IPS-18c (cell line): Measurements from ENCODE around the gene CES3.
"Not testable (repeated sequence)": the region's sequence is repeated elsewhere in the genome, so short reads cannot be mapped to it uniquely, and the experiment has no call there.

ENCODE experiments used
- H3K4me3 ChIP-seq: 2 replicates; pipeline ENCODE4 v1.7.0; 2013; ENCODE audit warnings: low read depth, mild to moderate bottlenecking, low read length, moderate library complexity; ENCODE audit not compliant: insufficient read depth
- H3K9me3 ChIP-seq: one replicate; pipeline ENCODE4 v1.6.1; 2013; ENCODE audit warnings: mild to moderate bottlenecking, low read length, moderate library complexity; ENCODE audit not compliant: control insufficient read depth, insufficient read depth

The CES3 gene

GRCh38 chr16:66924527-66925321 is 36.3 kb upstream of the CES3 start:
- Histone ChIP-seq H3K9me3 (no peaks in the 10 kb centered on the region), H3K4me3 (peak overlapping the region; percentile 61)

- Histone ChIP-seq H3K9me3 (no peaks in the 10 kb centered on the region), H3K4me3 (peak within 1 kb of the TSS; percentile 61)
These were observed 35.7 kb upstream of the CES3 start, which contains the start of gene RRAD for GRCh38 chr16:66925322-66925840. Gene RRAD (minus strand): TSS chr16:66925535. CDS start chr16:66925179, 356 bp downstream.

GRCh38 chr16:66926171-66926947 is 34.7 kb upstream of the CES3 start:
- no peak overlapping the region for H3K4me3 ChIP-seq
- H3K9me3 ChIP-seq = no peaks in the 10 kb centered on the region

- no peaks in the 10 kb centered on the region for H3K9me3 ChIP-seq
- H3K4me3 ChIP-seq = no peak overlapping the region
These were observed 34.1 kb upstream of the CES3 start for GRCh38 chr16:66926961-66927436.

GRCh38 chr16:66927918-66928649 is 33.0 kb upstream of the CES3 start:
- Histone ChIP-seq H3K4me3 (no peak overlapping the region), H3K9me3 (no peaks in the 10 kb centered on the region)

GRCh38 chr16:66928702-66929388 is 32.2 kb upstream of the CES3 start:
- H3K9me3 ChIP-seq = no peaks in the 10 kb centered on the region

GRCh38 chr16:66930189-66930588 is 30.9 kb upstream of the CES3 start:
- no peak overlapping the region for H3K4me3 ChIP-seq
- H3K9me3 ChIP-seq = no peaks in the 10 kb centered on the region

More at GRCh38 chr16:66928702-66929388, 32.2 kb upstream of the CES3 start:
- no peak overlapping the region for H3K4me3 ChIP-seq

- H3K4me3 ChIP-seq = no peak overlapping the region
- H3K9me3 ChIP-seq = no peaks in the 10 kb centered on the region
These were observed 29.4 kb upstream of the CES3 start for GRCh38 chr16:66931665-66932064.

GRCh38 chr16:66932076-66932475 is 29.0 kb upstream of the CES3 start:
- H3K4me3 ChIP-seq = no peak overlapping the region
- no peaks in the 10 kb centered on the region for H3K9me3 ChIP-seq

- peak overlapping the region; percentile 89 for H3K4me3 ChIP-seq
These were observed 27.3 kb upstream of the CES3 start for GRCh38 chr16:66933776-66934137.

GRCh38 chr16:66934138-66934838 is 26.8 kb upstream of the CES3 start, which contains the start of gene CIAO2B:
Gene CIAO2B (minus strand): TSS chr16:66934402. CDS start chr16:66934364, 38 bp downstream.
- Histone ChIP-seq H3K9me3 (no peaks in the 10 kb centered on the region), H3K4me3 (peak within 1 kb of the TSS; percentile 89)

More at GRCh38 chr16:66933776-66934137, 27.3 kb upstream of the CES3 start:
- no peaks in the 10 kb centered on the region for H3K9me3 ChIP-seq

- H3K4me3 ChIP-seq = peak overlapping the region; percentile 89
- not testable (repeated sequence) for H3K9me3 ChIP-seq
These were observed 26.2 kb upstream of the CES3 start for GRCh38 chr16:66934839-66935313.

- Histone ChIP-seq H3K4me3 (peak within 1 kb of the TSS; percentile 89), H3K9me3 (no peaks in the 10 kb centered on the region)
These were observed 25.6 kb upstream of the CES3 start, which contains the start of gene CES2 for GRCh38 chr16:66935314-66936011. Gene CES2 (plus strand): TSS chr16:66935516. CDS start chr16:66935636, 120 bp downstream.

- Histone ChIP-seq H3K9me3 (no peaks in the 10 kb centered on the region), H3K4me3 (no peak overlapping the region)
These were observed 24.6 kb upstream of the CES3 start for GRCh38 chr16:66936462-66936861.

GRCh38 chr16:66936889-66937554 is 24.0 kb upstream of the CES3 start:
- no peak overlapping the region for H3K4me3 ChIP-seq
- no peaks in the 10 kb centered on the region for H3K9me3 ChIP-seq
